ENCODE results near the gene KCNJ6. TPM values are rescaled to one million over a fixed set of nuclear protein-coding genes. Genes with fewer than 3 reads are reported as not detected.

KCNJ6 gene
- total and polyA plus RNA-seq, 9 of the 15 experiments (the other 6 are each of a cell fraction or from before 2014, with no cell fraction given) = 0.06 to 0.21 (median 0.13) TPM; not detected in 1

DNA sequence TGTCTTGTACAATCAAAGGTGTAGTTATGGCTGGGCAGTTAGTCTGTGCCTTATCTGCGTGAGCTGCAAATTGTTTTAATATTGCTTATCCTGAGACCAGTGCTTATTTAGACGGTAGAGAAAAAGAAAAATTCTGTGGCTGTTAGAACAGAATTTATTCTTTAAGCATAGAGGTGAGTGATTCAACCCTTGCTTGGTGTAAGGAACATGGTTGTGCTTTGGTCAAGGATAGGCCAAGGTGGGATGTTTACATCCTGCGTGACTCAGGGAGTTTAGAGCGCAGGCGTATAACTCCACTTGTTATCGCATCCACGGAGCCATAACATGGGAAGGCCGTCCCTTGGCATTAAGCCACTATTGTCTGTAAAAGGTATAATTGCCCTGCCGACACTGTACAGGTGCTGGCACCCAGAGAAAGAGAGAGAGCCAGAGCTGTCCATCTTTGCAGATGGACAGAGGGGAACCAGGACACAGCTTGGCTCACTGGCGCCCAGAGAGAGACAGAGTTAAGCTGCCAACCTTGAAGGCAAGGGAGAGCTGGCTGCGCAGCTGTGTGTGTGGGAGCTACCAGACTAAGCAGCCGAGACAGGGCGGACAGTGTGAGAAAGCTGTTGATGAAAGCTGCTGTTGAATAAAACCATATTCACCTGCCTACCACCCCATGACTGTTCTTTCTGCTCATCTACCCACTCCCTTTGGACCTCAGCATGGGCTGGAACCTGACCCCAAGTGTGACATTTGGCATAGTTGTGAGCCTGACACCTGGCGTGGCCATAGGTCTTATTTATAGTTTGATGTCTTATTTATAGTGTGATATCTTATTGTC lies 349.3 kb downstream of the KCNJ6 start (continued):
- TF ChIP-seq ZNF644 (tag; IDR thresholded peaks at IDR 0.05; ENCODE audit: low read depth) (peak; percentile 98), KLF10 (CRISPR knock-in tag; IDR thresholded peaks at IDR 0.05) (no peak), MED1 (CRISPR knock-in tag; IDR thresholded peaks at IDR 0.05; ENCODE audit: borderline replicate concordance) (no peak), PRPF4 (IDR thresholded peaks at IDR 0.05; ENCODE audit: insufficient read depth, low read depth, low read length, poor library complexity, severe bottlenecking) (no peak), MLX (CRISPR knock-in tag; conservative IDR thresholded peaks at IDR 0.05) (no peak), ATF1 (CRISPR knock-in tag; IDR thresholded peaks at IDR 0.05) (no peak), ATF1 (tag; IDR thresholded peaks at IDR 0.05) (peak; percentile 60), ELK3 (CRISPR knock-in tag; IDR thresholded peaks at IDR 0.05) (peak; percentile 93; the same call in 1 of the 2 replicates), ZNF551 (CRISPR knock-in tag; IDR thresholded peaks at IDR 0.05) (no peak), MTA2 (IDR thresholded peaks at IDR 0.05; ENCODE audit: low read depth) (no peak), ZBTB17 (CRISPR knock-in tag; IDR thresholded peaks at IDR 0.05) (peak; percentile 89), NFIC (IDR thresholded peaks at IDR 0.05) (peak; percentile 84), ZNF121 (CRISPR knock-in tag; conservative IDR thresholded peaks at IDR 0.05) (no peak), ZKSCAN1 (IDR thresholded peaks at IDR 0.05; ENCODE audit: low read depth, low read length) (no peak), RAD51 (IDR thresholded peaks at IDR 0.05; ENCODE audit: borderline replicate concordance, low read depth) (no peak), PYGO2 (tag; IDR thresholded peaks at IDR 0.05) (peak; percentile 98), GABPB1 (CRISPR knock-in tag; IDR thresholded peaks at IDR 0.05) (no peak), THRAP3 (IDR thresholded peaks at IDR 0.05; ENCODE audit: borderline replicate concordance) (no peak), FOXP1 (CRISPR knock-in tag; IDR thresholded peaks at IDR 0.05) (no peak)
- TF ChIP-seq, protein P1, sequence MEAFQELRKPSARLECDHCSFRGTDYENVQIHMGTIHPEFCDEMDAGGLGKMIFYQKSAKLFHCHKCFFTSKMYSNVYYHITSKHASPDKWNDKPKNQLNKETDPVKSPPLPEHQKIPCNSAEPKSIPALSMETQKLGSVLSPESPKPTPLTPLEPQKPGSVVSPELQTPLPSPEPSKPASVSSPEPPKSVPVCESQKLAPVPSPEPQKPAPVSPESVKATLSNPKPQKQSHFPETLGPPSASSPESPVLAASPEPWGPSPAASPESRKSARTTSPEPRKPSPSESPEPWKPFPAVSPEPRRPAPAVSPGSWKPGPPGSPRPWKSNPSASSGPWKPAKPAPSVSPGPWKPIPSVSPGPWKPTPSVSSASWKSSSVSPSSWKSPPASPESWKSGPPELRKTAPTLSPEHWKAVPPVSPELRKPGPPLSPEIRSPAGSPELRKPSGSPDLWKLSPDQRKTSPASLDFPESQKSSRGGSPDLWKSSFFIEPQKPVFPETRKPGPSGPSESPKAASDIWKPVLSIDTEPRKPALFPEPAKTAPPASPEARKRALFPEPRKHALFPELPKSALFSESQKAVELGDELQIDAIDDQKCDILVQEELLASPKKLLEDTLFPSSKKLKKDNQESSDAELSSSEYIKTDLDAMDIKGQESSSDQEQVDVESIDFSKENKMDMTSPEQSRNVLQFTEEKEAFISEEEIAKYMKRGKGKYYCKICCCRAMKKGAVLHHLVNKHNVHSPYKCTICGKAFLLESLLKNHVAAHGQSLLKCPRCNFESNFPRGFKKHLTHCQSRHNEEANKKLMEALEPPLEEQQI (IDR thresholded peaks at IDR 0.05) = no peak
- TF ChIP-seq, protein P2, sequence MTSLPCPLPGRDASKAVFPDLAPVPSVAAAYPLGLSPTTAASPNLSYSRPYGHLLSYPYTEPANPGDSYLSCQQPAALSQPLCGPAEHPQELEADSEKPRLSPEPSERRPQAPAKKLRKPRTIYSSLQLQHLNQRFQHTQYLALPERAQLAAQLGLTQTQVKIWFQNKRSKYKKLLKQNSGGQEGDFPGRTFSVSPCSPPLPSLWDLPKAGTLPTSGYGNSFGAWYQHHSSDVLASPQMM (CRISPR knock-in tag; IDR thresholded peaks at IDR 0.05) = no peak
- TF ChIP-seq, protein P3, sequence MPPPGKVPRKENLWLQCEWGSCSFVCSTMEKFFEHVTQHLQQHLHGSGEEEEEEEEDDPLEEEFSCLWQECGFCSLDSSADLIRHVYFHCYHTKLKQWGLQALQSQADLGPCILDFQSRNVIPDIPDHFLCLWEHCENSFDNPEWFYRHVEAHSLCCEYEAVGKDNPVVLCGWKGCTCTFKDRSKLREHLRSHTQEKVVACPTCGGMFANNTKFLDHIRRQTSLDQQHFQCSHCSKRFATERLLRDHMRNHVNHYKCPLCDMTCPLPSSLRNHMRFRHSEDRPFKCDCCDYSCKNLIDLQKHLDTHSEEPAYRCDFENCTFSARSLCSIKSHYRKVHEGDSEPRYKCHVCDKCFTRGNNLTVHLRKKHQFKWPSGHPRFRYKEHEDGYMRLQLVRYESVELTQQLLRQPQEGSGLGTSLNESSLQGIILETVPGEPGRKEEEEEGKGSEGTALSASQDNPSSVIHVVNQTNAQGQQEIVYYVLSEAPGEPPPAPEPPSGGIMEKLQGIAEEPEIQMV (tag; conservative IDR thresholded peaks at IDR 0.05; ENCODE audit: low read depth) = peak; percentile 92

All from K562 (cell line).